ENCODE data around the gene STBD1.

DNA sequence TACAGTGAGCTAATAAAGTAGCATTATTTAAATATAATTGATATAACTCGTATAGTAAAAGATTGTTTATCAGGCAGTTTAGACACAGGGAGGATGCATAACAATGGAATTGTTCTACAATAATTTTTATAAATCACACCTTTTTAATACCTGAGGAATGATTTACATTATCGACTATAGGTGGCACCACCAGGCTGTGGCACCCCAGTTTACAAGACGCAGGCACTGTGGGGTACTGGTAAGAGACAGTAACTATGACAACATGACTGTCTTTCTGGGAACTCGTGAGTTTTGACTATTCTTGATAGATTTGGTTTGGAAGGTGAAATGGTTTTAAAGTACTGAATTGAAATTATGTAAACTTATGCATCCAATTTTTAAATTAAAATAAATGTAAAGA is 27.1 kb upstream of the STBD1 start:
- TF ChIP-seq ESRRG (CRISPR knock-in tag; IDR thresholded peaks at IDR 0.05) (no peak), TOX (CRISPR knock-in tag; IDR thresholded peaks at IDR 0.05; ENCODE audit: borderline replicate concordance) (no peak), PATZ1 (CRISPR knock-in tag; IDR thresholded peaks at IDR 0.05; ENCODE audit: borderline replicate concordance) (no peak), ZC3H10 (CRISPR knock-in tag; IDR thresholded peaks at IDR 0.05) (no peak), SNAI2 (CRISPR knock-in tag; IDR thresholded peaks at IDR 0.05) (no peak), ARNTL (CRISPR knock-in tag; IDR thresholded peaks at IDR 0.05; ENCODE audit: borderline replicate concordance, low read depth) (no peak), TCF4 (CRISPR knock-in tag; IDR thresholded peaks at IDR 0.05; ENCODE audit: borderline replicate concordance) (no peak), CSRNP3 (CRISPR knock-in tag; IDR thresholded peaks at IDR 0.05) (no peak), ZNF8 (CRISPR knock-in tag; IDR thresholded peaks at IDR 0.05) (no peak), CSDC2 (CRISPR knock-in tag; IDR thresholded peaks at IDR 0.05) (no peak), RARB (CRISPR knock-in tag; IDR thresholded peaks at IDR 0.05) (no peak), ZFP3 (CRISPR knock-in tag; IDR thresholded peaks at IDR 0.05) (no peak)
- TF ChIP-seq, protein P1, sequence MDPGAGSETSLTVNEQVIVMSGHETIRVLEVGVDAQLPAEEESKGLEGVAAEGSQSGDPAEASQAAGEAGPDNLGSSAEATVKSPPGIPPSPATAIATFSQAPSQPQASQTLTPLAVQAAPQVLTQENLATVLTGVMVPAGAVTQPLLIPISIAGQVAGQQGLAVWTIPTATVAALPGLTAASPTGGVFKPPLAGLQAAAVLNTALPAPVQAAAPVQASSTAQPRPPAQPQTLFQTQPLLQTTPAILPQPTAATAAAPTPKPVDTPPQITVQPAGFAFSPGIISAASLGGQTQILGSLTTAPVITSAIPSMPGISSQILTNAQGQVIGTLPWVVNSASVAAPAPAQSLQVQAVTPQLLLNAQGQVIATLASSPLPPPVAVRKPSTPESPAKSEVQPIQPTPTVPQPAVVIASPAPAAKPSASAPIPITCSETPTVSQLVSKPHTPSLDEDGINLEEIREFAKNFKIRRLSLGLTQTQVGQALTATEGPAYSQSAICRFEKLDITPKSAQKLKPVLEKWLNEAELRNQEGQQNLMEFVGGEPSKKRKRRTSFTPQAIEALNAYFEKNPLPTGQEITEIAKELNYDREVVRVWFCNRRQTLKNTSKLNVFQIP (CRISPR knock-in tag; IDR thresholded peaks at IDR 0.05; ENCODE audit: borderline replicate concordance, low read depth): no peak

Measured in SK-N-SH treated with all-trans-retinoic acid at 6 μM for 48 hours (cell line).